K562 (cell line): ENCODE data around the gene GDNF. TPM values are rescaled to one million over a fixed set of nuclear protein-coding genes. Genes with fewer than 3 reads are reported as not detected.

Experiments used
- ATAC-seq: fragments of 200-7000 bp; cut with Tn5 transposase; 3 replicates; pipeline ENCODE4 v1.9.1; 2020; ENCODE audit warnings: moderate library complexity
- BruUV-seq: library from RNA; stranded (reverse); fragments of 400-500 nt; replicated peaks from 2 replicates; lab custom pipeline; 2021; lab: Mats Ljungman, UMichigan
- CTCF ChIA-PET: fragments of 300-600 bp; formaldehyde crosslinking; extraction: SDS; loops from one replicate; lab custom pipeline; 2021; ENCODE audit warnings: low intra/inter-chr PET ratio; lab: Yijun Ruan, JAX
- POLR2A ChIA-PET: fragments of 300-600, 350-650 bp; sonication (Branson Sonifier 250); formaldehyde crosslinking; extraction: SDS; loops from one replicate; lab custom pipeline; 2021; ENCODE audit warnings: antibody characterized with exemption, inconsistent platforms; lab: Yijun Ruan, JAX
- DNase-seq, 4 experiments: peaks; one replicate each; pipeline versions ENCODE4 v3.0.0 to v3.0.0-alpha.2; 2011 to 2018; ENCODE audit warnings: low spot score in 3 of 4, mixed read lengths in 3 of 4; ENCODE audit errors: extremely low read depth in 1 of 4
- FAIRE-seq: peaks from 2 replicates; lab custom pipeline; 2011; peaks lifted over from hg19 to GRCh38; lab: Jason Lieb, UNC
- H2AFZ ChIP-seq: 2 replicates; pipeline ENCODE4 v1.6.0; 2011; ENCODE audit warnings: low read depth, low read length, control low read depth, inconsistent platforms
- H3K27ac ChIP-seq: fragments of 200-600 bp; 3 replicates; pipeline ENCODE4 v1.8.0; 2011; ENCODE audit warnings: low read depth, mild to moderate bottlenecking, control low read depth, inconsistent platforms, low read length, moderate library complexity, mixed read lengths; ENCODE audit errors: extremely low read depth
- H3K27me3 ChIP-seq, 2 experiments: fragments of 300-600 bp in 1 of 2; 2 replicates in 1 of 2; 3 replicates in 1 of 2; pipeline versions ENCODE4 v1.6.0 to v1.8.0; 2011; ENCODE audit warnings: inconsistent platforms in 2 of 2, low read length in 2 of 2, mild to moderate bottlenecking in 1 of 2, mixed read lengths in 1 of 2, moderate library complexity in 1 of 2; ENCODE audit not compliant: control insufficient read depth in 2 of 2, insufficient read depth in 2 of 2
- H3K36me3 ChIP-seq: fragments of 300-600 bp; 3 replicates; pipeline ENCODE4 v1.8.0; 2011; ENCODE audit warnings: mild to moderate bottlenecking, low read length, inconsistent platforms; ENCODE audit not compliant: control insufficient read depth, insufficient read depth
- H3K4me1 ChIP-seq, 2 experiments: fragments of 200-600 bp in 1 of 2; replicated peaks in 1 of 2; 2 replicates in 1 of 2; 3 replicates in 1 of 2; pipeline versions ENCODE4 v1.5.1 to v1.8.0; 2011; ENCODE audit warnings: inconsistent platforms in 2 of 2, low read length in 2 of 2, mild to moderate bottlenecking in 1 of 2, mixed read lengths in 1 of 2, moderate library complexity in 1 of 2; ENCODE audit not compliant: control insufficient read depth in 2 of 2, insufficient read depth in 2 of 2
- H3K4me2 ChIP-seq: 2 replicates; pipeline ENCODE4 v1.6.1; 2011; ENCODE audit warnings: low read length, control low read depth, inconsistent platforms, mixed read lengths; ENCODE audit not compliant: insufficient read depth
- H3K4me3 ChIP-seq: fragments of 200-600 bp; sonication (generic), shearing (Covaris generic); 2 replicates; pipeline ENCODE4 v1.5.1; 2016; ENCODE audit warnings: control low read depth, inconsistent platforms
- H3K79me2 ChIP-seq: fragments of 200-600 bp; 3 replicates; pipeline ENCODE4 v1.8.0; 2011; ENCODE audit warnings: low read length, inconsistent platforms; ENCODE audit not compliant: control insufficient read depth, insufficient read depth
- H3K9ac ChIP-seq, 2 experiments: 2 replicates each; pipeline versions ENCODE4 v1.6.0 to v1.6.1; 2011; ENCODE audit warnings: low read depth in 2 of 2, low read length in 2 of 2, control low read depth in 1 of 2, inconsistent platforms in 1 of 2, mild to moderate bottlenecking in 1 of 2, mixed read lengths in 1 of 2; ENCODE audit not compliant: insufficient read depth in 1 of 2
- H3K9me1 ChIP-seq: one replicate; pipeline ENCODE4 v1.6.0; 2011; ENCODE audit warnings: inconsistent platforms, mild to moderate bottlenecking, low read length, moderate library complexity; ENCODE audit not compliant: control insufficient read depth, insufficient read depth
- H3K9me3 ChIP-seq: replicated peaks from 2 replicates; pipeline ENCODE4 v1.5.1; 2011; ENCODE audit warnings: low read depth, low read length, inconsistent platforms; ENCODE audit not compliant: control insufficient read depth, insufficient read depth
- H4K20me1 ChIP-seq: replicated peaks from 2 replicates; pipeline ENCODE4 v1.6.1; 2011; ENCODE audit warnings: low read length, inconsistent platforms, mixed read lengths; ENCODE audit not compliant: control insufficient read depth, insufficient read depth
- NRF1 ChIP-seq, 2 experiments: fragments of 450-650 bp; IDR thresholded peaks in 1 of 2; conservative IDR thresholded peaks in 1 of 2; 2 replicates each; pipeline ENCODE4 v1.6.1; 2014; ENCODE audit warnings: mild to moderate bottlenecking in 2 of 2
- SLC30A9 ChIP-seq: fragments of 250-450 bp; sonication (Bioruptor Pico); IDR thresholded peaks from 2 replicates; pipeline ENCODE4 v1.8.0; 2022; ENCODE audit warnings: mild to moderate bottlenecking, moderate library complexity
- TFAP4 ChIP-seq: sonication (generic); formaldehyde crosslinking; IDR thresholded peaks from 2 replicates; pipeline ENCODE4 v1.8.0; 2022; ENCODE audit warnings: missing genetic modification reagents, mild to moderate bottlenecking, moderate library complexity, borderline replicate concordance
- TOE1 ChIP-seq, 2 experiments: fragments of 450-650 bp in 1 of 2; sonication (generic) in 1 of 2; formaldehyde crosslinking in 1 of 2; IDR thresholded peaks; 2 replicates each; pipeline versions ENCODE4 v1.7.1 to v1.8.0; 2016 to 2022; ENCODE audit warnings: borderline replicate concordance in 2 of 2, mild to moderate bottlenecking in 2 of 2, antibody characterized with exemption in 1 of 2, inconsistent platforms in 1 of 2, low read depth in 1 of 2, missing genetic modification reagents in 1 of 2, moderate library complexity in 1 of 2
- ZBTB1 ChIP-seq: sonication (generic); formaldehyde crosslinking; IDR thresholded peaks from 2 replicates; pipeline ENCODE4 v1.8.1; 2023; ENCODE audit warnings: missing genetic modification reagents, low read depth, mild to moderate bottlenecking, borderline replicate concordance
- ZFP36 ChIP-seq: fragments of 150-350 bp; IDR thresholded peaks from 2 replicates; pipeline ENCODE4 v1.6.1; 2018; ENCODE audit warnings: low read length, low read depth; ENCODE audit not compliant: partially characterized antibody
- WGBS: fragments of 100-300 bp; shearing (Covaris generic); methylation state at CpG from one replicate; pipeline ENCODE4 v1.1.6; 2016; ENCODE audit warnings: low coverage, mixed read lengths; ENCODE audit not compliant: insufficient coverage; ENCODE audit errors: missing lambda C conversion rate; 5-methylcytosine and 5-hydroxymethylcytosine counted together
- in situ Hi-C: fragments of 300-500 bp; cut with MboI; formaldehyde crosslinking; loops from 4 replicates; pipeline ENCODE4 v1.15.0; 2018; ENCODE audit warnings: inconsistent platforms, mixed read lengths
- intact Hi-C: fragments of 100-400 bp; cut with micrococcal nuclease; formaldehyde crosslinking; loops from 2 replicates; pipeline ENCODE4 v1.14.2; 2022
- polyA plus RNA-seq, 8 experiments: library from polyadenylated mRNA; depleted of rRNA in 4 of 8; stranded (reverse) in 5 of 8; unstranded in 3 of 8; fragments of >200 nt; fragmentation: Nextera tagmentation in 2 of 8; fragmentation: Illumina TruSeq in 1 of 8; extraction: Ambion mirVana in 2 of 8; extraction: Trizol in 1 of 8; gene quantifications; 2 replicates each; pipeline versions ENCODE4 v1.2.1 to v1.2.3, GENCODE V29; 2011 to 2014; ENCODE audit warnings: inconsistent platforms in 1 of 8, missing spikeins in 1 of 8
- total RNA-seq, 7 experiments: library from RNA; depleted of rRNA in 6 of 7; stranded (reverse); fragments of >200 nt in 6 of 7; fragmentation: Illumina TruSeq in 2 of 7; extraction: Trizol in 2 of 7; gene quantifications; 2 replicates each; pipeline versions ENCODE4 v1.2.1 to v1.2.3, GENCODE V29; 2011 to 2021; ENCODE audit warnings: low replicate concordance in 1 of 7

The GDNF gene
- total and polyA plus RNA-seq, 9 of the 15 experiments (the other 6 are each of a cell fraction or from before 2014, with no cell fraction given), result not detected

GRCh38 chr5:37777432-37778130, 62.3 kb downstream of the GDNF start:
- intact Hi-C loops, result no loop called here
- no peak for ATAC-seq
- no peak for FAIRE-seq
- Histone ChIP-seq H3K27ac (no peak overlapping the region), H3K9ac (no peak overlapping the region), H3K4me2 (no peak overlapping the region), H3K27me3 (no peaks in the 10 kb centered on the region; a peak in 1 of 5 replicates), H4K20me1 (no peaks in the 10 kb centered on the region), H3K9me3 (peaks cover 7% of the 10 kb centered on the region; the same call in 1 of the 2 replicates), H3K9me1 (no peaks in the 10 kb centered on the region), H3K36me3 (no peaks in the 10 kb centered on the region), H2AFZ (no peak overlapping the region), H3K4me1 (no peaks in the 10 kb centered on the region), H3K4me3 (no peak overlapping the region), H3K79me2 (no peaks in the 10 kb centered on the region)
- DNase-seq, result no peak
- WGBS, result 16% methylated on average over 15 of the region's 15 CpGs
- BruUV-seq, result no TSS peak
- in situ Hi-C loops, result no loop called here
- TF ChIP-seq NRF1 (conservative IDR thresholded peaks at IDR 0.05 in 1 of 2, IDR thresholded peaks at IDR 0.05 in 1 of 2), result 0 out of 4 replicates have a peak, but pooled peaks of 1 of the 2 experiments have one; percentile 11
- TF ChIP-seq TOE1 (IDR thresholded peaks at IDR 0.05; ENCODE audit: borderline replicate concordance), result no peak
- TF ChIP-seq TOE1 (CRISPR knock-in tag; IDR thresholded peaks at IDR 0.05; ENCODE audit: borderline replicate concordance, low read depth), result no peak
- no peak for TF ChIP-seq TFAP4 (CRISPR knock-in tag)
- TF ChIP-seq ZBTB1 (CRISPR knock-in tag), result no peak
- no peak for TF ChIP-seq ZFP36
- no peak for TF ChIP-seq SLC30A9 (CRISPR knock-in tag)
- ChIA-PET POLR2A (interaction anchor here (0.6 kb wide), 2 partner anchors 149 to 221 kb away, joined by 3 to 4 read pairs; no protein-coding TSS in a partner anchor), CTCF (no interaction called here)
